Pons (tissue), 1 donor: Measurements from ENCODE around the gene ATP2A2.
"Not testable (repeated sequence)": the region's sequence is repeated elsewhere in the genome, so short reads cannot be mapped to it uniquely, and the experiment has no call there.

Experiments
- DNase-seq: peaks from one replicate; pipeline ENCODE4 v3.0.0-alpha.2; 2016; ENCODE audit warnings: low spot score

Gene ATP2A2

GRCh38 chr12:110343736-110344555 is 62.9 kb downstream of the ATP2A2 start:
- DNase-seq: no peak

- no peak for DNase-seq
These were observed 63.6 kb downstream of the ATP2A2 start for GRCh38 chr12:110344657-110345056.

DNA sequence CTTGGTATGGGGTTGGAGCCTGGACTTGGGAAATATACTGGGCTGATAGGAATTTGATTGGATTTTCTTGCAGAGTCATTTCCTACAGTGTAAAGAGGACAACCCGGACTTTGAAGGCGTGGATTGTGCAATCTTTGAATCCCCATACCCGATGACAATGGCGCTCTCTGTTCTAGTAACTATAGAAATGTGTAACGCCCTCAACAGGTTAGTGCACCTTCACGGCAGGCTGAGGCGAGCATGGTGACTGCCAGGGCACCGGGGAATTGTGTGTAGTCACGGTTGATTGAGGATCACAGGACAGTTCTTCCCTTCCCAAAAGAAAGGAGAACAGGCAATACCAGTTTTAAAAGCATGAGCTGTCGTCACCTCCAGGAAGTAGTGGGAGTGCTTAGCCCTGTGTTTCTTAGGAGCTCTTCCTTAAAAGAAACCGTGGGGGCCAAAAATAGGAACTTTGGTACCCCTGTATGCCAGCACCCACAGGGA is 64.2 kb downstream of the ATP2A2 start:
- DNase-seq: peak; percentile 22

DNA sequence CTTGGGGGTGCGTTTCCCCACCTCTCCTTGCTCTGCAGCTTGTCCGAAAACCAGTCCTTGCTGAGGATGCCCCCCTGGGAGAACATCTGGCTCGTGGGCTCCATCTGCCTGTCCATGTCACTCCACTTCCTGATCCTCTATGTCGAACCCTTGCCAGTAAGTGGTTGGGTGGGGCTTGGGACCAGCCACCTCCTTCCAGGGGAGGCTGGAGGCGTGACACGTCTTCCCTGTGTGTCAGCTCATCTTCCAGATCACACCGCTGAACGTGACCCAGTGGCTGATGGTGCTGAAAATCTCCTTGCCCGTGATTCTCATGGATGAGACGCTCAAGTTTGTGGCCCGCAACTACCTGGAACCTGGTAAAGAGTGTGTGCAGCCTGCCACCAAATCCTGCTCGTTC is 64.9 kb downstream of the ATP2A2 start:
- no peak for DNase-seq

- no peak for DNase-seq
These were observed 66.7 kb downstream of the ATP2A2 start for GRCh38 chr12:110347767-110348166.

- no peak for DNase-seq
These were observed 67.5 kb downstream of the ATP2A2 start for GRCh38 chr12:110348431-110349059.

DNA sequence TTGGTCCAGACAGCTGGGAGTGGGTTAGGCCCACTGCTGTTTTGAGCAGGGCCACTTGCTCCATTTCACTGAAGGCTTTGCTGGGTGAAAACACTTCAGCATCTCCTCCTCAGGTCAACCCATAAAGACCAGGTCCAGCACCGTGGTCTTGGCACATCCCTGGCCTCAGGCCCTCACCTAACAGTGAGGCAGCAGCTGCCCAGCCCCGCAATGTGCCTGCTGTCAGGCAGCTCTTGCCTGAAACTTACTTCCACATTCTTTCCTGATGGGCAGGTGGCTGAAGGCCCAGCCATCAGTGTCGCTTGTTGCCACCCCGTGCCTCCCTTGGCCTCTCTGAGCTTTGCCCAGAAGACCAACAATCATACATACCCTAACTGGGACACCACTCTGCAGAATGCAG is 68.0 kb downstream of the ATP2A2 start:
- no peak for DNase-seq

- no peak for DNase-seq
These were observed 68.6 kb downstream of the ATP2A2 start for GRCh38 chr12:110349514-110350151.

DNA sequence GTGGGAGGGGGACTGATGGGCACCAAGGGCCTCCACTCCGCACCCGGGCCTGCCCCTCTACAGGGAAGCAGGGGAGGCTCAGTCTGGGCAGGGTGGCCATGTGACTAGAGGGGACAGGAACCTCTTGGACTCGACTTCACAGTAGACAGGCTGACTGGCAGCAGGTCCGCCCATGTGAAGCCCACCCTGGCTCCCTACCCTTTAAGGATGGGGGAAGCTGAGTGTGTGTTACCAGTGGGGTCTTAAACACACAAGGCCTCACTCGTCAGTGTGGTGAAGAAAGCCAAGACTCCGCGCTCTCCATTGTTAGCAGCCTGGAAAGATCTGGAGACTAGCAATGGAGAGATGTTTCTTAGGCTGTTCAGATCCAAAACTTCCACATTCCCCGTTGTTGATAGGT is 70.1 kb downstream of the ATP2A2 start:
- DNase-seq: no peak

DNA sequence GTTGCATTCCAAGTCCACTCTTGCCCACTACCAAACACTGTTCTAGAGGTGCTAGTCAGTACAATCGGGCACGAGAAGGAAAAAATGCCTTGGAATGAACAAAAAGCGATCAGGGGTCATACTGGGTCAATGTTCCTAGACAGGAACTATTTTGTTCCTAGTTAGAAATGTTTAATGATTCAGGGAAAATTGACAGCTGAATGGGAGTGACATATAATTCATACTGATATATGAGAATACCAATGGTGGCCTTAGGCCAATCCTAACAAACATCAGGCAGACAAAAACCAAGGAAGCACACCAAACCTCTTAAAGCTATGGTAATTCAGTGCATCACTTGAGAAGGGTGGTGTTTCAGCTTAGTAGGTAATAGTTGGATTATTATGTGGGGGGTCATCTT is 71.4 kb downstream of the ATP2A2 start:
- DNase-seq: no peak

DNA sequence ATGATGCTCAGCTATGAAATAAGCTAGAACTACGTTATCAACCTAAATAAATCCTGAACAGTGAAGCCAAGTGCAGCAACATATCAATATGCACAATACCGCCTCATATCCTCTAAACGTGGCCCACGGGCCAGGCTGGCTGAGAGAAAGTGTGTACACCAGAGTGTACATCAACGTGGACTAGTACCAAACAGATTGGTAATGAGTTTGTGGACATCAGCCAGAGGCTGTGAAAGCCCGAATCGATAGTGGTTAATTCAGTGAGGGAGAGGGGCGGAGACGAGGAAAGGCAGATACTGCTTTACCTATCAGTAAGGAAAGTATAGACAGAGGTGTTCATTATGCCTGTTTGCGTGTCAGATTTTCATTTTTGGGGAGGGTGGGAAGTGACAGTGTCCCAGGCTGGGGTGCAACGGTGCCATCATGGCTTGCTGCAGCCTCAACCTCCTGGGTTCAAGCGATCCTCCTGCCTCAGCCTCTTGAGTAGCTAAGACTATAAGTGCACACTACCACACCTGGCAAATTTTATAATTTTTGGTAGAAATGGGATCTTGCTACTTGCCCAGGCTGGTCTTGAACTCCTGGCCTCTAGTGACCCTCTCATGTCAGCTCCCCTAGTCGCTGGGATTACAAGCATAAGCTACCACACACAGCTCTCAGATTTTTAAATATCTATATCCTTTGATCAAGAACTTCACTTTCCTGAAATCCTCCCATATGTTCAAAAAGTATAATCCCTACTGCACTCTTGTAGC is 72.3 kb downstream of the ATP2A2 start:
- no peak for DNase-seq

DNA sequence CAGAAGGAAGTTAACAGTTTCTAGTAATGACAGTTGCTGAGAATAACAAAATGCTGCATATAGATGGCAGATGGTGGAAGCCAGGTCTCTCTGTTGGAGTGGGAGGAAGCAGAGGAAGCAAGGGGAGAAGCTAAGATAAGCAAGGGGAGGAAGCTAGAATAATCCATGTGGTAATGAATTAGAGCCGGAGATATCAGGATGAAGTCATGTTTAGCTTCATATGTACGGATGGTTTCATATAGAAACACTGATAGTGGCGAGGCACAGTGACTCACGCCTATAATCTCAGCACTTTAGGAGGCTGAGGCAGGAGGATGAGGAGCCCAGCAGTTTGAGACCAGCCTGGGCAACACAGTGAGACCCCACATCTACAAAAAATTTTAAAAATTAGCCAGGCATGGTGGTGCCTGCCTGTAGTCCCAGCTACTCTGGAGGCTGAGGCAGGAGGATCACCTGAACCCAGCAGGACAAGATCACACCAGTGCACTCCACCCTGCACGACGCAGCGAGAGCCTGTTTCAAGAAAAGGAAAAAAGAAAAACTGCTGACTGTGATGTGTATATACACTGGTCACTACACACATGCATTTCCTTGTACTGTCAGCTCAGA is 73.2 kb downstream of the ATP2A2 start:
- DNase-seq: no peak

GRCh38 chr12:110355073-110355472 is 74.0 kb downstream of the ATP2A2 start:
- DNase-seq: no peak

DNA sequence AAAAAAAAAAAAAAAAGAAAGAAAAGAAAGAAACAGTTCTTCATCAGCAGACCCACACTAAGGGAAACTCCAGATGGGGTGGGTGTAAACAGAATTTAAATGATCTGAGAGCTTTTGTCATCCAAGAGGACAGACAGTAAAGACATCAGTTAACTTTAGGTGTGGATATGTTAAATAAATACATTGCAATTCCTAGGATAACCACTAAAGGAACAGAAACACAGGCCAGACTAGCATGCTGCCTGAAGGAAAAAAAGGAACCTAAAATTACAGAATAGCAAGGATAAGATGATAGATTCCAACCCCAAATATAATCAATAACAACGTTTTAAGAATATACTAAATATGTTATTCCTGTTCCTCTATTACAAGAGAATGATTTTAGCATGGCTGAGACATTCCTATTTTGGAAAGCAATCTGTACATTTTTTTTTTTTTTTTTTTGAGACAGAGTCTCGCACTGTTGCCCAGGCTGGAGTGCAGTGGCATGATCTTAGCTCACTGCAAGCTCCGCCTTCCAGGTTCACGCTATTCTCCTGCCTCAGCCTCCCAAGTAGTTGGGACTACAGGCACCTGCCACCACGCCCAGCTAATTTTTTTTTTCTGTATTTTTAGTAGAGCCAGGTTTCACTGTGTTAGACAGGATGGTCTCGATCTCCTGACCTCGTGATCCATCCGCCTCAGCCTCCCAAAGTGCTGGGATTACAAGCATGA is 77.5 kb downstream of the ATP2A2 start:
- DNase-seq: not testable (repeated sequence)

DNA sequence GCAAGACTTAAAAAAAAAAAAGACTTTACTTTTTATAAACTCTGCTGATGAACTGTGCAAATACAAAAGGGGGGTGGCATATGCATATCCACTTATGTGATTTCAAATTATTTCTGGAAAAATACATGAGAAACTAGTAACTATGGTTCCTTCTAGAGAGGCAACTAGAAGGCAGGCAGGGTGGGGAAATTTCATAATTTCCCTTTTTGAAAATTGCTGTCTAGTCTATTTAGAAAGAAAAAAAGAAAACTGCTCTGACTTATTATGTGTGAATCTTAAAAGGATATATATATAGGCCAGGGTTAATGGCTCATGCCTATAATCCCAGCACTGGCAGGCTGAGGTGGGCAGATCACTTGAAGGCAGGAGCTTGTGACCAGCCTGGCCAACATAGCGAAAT is 80.2 kb downstream of the ATP2A2 start:
- no peak for DNase-seq

- DNase-seq: no peak
These were observed 84.7 kb downstream of the ATP2A2 start for GRCh38 chr12:110365489-110366320.

DNA sequence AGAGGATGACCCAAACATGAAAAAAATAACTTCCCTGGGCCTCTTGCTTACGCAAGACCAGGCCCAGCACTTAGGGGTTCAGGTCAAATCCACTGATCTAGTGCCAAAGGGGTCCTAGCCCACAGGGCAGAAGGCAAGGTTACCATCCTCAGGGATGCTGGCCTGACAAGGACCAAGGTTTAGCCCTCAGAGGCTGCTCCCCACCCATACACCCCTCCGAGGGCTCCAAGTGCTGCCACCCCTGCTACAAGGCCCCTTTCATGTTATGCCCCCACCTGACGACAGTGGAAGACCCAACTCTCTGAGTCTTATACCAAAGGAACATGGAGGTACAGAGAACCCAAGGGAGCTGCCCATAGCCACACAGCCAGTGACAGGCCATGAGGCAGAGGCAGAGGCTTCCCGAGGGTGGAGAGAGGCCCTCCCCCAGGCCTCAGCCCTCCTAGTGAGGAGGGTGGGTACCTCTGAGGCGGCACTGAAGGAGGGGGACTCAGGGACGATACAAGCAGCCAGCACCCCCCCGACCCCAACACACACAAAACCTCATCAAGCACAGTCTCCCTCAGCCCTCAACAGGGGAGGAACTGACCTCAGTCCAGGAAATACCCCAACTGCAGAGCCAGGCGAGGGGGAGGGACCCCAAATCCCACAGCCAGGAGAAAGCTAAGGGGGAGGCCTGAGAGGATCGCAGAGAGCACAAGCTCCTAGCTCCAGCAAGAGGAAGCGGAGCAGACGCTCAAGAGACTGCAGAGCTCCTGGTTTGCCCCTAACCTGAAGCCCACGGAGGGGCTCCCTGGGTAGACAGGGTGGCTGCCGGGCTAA is 85.5 kb downstream of the ATP2A2 start:
- DNase-seq: no peak

DNA sequence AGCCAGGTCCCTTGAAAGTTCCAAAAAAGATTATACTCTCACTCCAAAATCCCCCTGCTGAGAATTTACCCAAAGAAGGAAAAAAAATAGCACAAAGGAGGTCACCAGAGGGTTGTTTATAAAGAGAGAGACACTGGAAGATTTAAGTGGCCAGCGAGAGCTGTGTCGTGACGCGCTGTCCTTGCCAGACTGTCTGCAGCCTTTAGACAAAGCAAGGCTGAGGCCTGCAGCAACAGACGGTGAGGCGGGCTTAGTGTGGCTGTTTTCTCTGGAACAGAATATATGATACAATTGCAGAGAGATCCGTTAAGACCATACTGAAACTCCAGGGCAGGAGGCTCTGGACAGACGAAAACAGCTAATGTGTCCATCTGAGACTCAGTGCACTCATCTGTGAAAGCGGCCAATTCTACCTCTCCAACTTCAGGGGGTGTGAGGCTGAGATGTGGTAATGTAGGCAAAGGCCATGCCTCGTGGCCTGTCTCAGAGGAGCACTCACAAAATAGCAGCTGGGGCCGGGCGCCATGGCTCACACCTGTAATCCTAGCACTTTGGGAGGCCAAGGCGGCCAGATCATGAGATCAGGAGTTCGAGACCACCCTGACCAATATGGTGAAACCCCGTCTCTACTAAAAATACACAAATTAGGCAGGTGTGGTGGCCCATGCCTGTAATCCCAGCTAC is 86.3 kb downstream of the ATP2A2 start:
- no peak for DNase-seq

DNA sequence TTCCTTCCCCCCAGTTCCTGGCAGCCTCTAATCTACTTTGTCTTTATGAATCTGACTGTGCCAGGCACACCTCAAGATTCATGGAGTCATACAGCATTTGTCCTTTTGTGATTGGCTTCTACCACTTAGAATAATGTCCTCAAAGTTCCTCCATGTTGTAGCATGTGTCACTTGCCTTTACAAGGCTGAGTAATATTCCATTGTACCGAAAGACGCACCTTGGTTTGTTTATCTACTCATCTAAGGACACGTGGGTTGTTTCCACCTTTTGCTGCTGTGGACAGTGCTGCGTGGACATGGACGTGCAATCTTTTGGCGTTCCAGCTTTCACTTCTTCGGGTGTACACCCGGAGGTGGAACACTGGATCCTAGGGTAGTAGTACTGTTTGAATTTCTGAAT is 88.9 kb downstream of the ATP2A2 start:
- DNase-seq: no peak
